Activated T-cell treated with anti-CD3 and anti-CD28 coated beads, Interleukin-2, amount 50 U/mL, for 72 hours (primary cell): Measurements from ENCODE around the gene RIOK3. TPM values are rescaled to one million over a fixed set of nuclear protein-coding genes. Genes with fewer than 3 reads are reported as not detected.
A peak's percentile ranks its signal among the peaks of the same experiment; 100 is the strongest.

Experiments
- ATAC-seq, 2 donors: fragments of 150-1000 bp; cut with Tn5 transposase; replicated peaks in 1 of 2; 2 replicates each; pipeline ENCODE4 v1.10.0; 2021; ENCODE audit warnings: moderate library complexity in 2 of 2, mild to moderate bottlenecking in 1 of 2
- DNase-seq, 2 donors: peaks; one replicate each; pipeline ENCODE4 v3.0.0; 2021 to 2022; ENCODE audit warnings: mixed read lengths in 1 of 2
- H3K27ac Mint-ChIP-seq: one replicate; pipeline ENCODE4 v1.8.0; 2022; ENCODE audit warnings: mild to moderate bottlenecking, moderate library complexity, mixed read lengths
- H3K27me3 Mint-ChIP-seq: one replicate; pipeline ENCODE4 v1.8.0; 2022; ENCODE audit warnings: low read depth, mixed read lengths
- H3K36me3 Mint-ChIP-seq, 2 donors: one replicate each; pipeline ENCODE4 v1.8.0; 2022; ENCODE audit warnings: mixed read lengths in 2 of 2, mild to moderate bottlenecking in 1 of 2; ENCODE audit not compliant: insufficient read depth in 2 of 2
- H3K4me1 Mint-ChIP-seq: one replicate; pipeline ENCODE4 v1.8.0; 2022; ENCODE audit warnings: low read depth, mixed read lengths
- H3K4me3 Mint-ChIP-seq, 2 donors: one replicate each; pipeline ENCODE4 v1.8.0; 2022; ENCODE audit warnings: mild to moderate bottlenecking in 2 of 2, mixed read lengths in 2 of 2, moderate library complexity in 2 of 2
- H3K9me3 Mint-ChIP-seq, 2 donors: one replicate each; pipeline ENCODE4 v1.8.0; 2022; ENCODE audit warnings: mixed read lengths in 2 of 2
- total RNA-seq, 2 donors: library from RNA; stranded (reverse); gene quantifications; one replicate each; pipeline ENCODE4 v1.2.3, GENCODE V29; 2022

Gene RIOK3
- total RNA-seq, 2 donors from 2014 or later: 75.9 to 95.8 TPM

GRCh38 chr18:23529604-23530003 lies 76.5 kb downstream of the RIOK3 start:
- ATAC-seq: peak; percentile 76 to 93
- DNase-seq: peak in 1 of 2 donors; percentile 12
- Mint-ChIP-seq H3K27ac (peak overlapping the region; percentile 71), H3K27me3 (no peaks in the 10 kb centered on the region), H3K36me3 (peaks cover 7 to 29% of the 10 kb centered on the region in 2 donors), H3K4me1 (peaks cover 12% of the 10 kb centered on the region), H3K9me3 (no peaks in the 10 kb centered on the region), H3K4me3 (no peak overlapping the region)

- Mint-ChIP-seq H3K4me1 (peaks cover 12% of the 10 kb centered on the region), H3K27ac (peak overlapping the region; percentile 59), H3K36me3 (peaks cover 8 to 31% of the 10 kb centered on the region in 2 donors), H3K27me3 (no peaks in the 10 kb centered on the region), H3K4me3 (no peak overlapping the region), H3K9me3 (no peaks in the 10 kb centered on the region)
- ATAC-seq: no peak
- DNase-seq: no peak
These were observed 77.1 kb downstream of the RIOK3 start for GRCh38 chr18:23530195-23530594.

GRCh38 chr18:23531912-23532311 lies 78.8 kb downstream of the RIOK3 start:
- Mint-ChIP-seq H3K36me3 (peaks cover 13 to 24% of the 10 kb centered on the region in 2 donors), H3K27me3 (no peaks in the 10 kb centered on the region), H3K27ac (no peak overlapping the region), H3K4me3 (no peak overlapping the region), H3K4me1 (peaks cover 12% of the 10 kb centered on the region), H3K9me3 (no peaks in the 10 kb centered on the region)
- DNase-seq (no peak), ATAC-seq (no peak)

Other genes starting within 250 kb of the RIOK3 start
- 10 to 100 TPM; 46.8 to 52.3 TPM for gene RMC1, start 50.2 kb downstream of the RIOK3 start, total RNA-seq
- 10 to 100 TPM; 29.3 to 32.4 TPM for gene NPC1, start 133.2 kb downstream of the RIOK3 start, total RNA-seq
- not detected for gene ANKRD29, start 209.6 kb downstream of the RIOK3 start, total RNA-seq
- under 1 TPM in 1 of 2 donors, not detected in 1; 0.19 TPM for gene LAMA3, start 236.2 kb downstream of the RIOK3 start, total RNA-seq